ENCODE results near the gene SRPK1.
"Not testable (repeated sequence)": the region's sequence is repeated elsewhere in the genome, so short reads cannot be mapped to it uniquely, and the experiment has no call there.

SRPK1 gene

GRCh38 chr6:35942355-35942754 is 21.5 kb upstream of the SRPK1 start:
- H3K36me3 Mint-ChIP-seq (ENCODE audit: low read depth): no peaks in the 10 kb centered on the region
- H3K4me3 Mint-ChIP-seq: no peak overlapping the region
- H3K27ac Mint-ChIP-seq: no peak overlapping the region
- peaks cover 2% of the 10 kb centered on the region for H3K9me3 Mint-ChIP-seq
- DNase-seq: no peak
- no peaks in the 10 kb centered on the region for H3K4me1 Mint-ChIP-seq (ENCODE audit: low read depth)
- H3K27me3 Mint-ChIP-seq: no peaks in the 10 kb centered on the region

GRCh38 chr6:35941170-35941569 is 20.3 kb upstream of the SRPK1 start:
- not testable (repeated sequence) for H3K9me3 Mint-ChIP-seq; H3K4me3 Mint-ChIP-seq; H3K36me3 Mint-ChIP-seq (ENCODE audit: low read depth); DNase-seq; H3K27ac Mint-ChIP-seq; H3K27me3 Mint-ChIP-seq; H3K4me1 Mint-ChIP-seq (ENCODE audit: low read depth)

GRCh38 chr6:35940014-35940413 is 19.1 kb upstream of the SRPK1 start:
- H3K9me3 Mint-ChIP-seq; H3K36me3 Mint-ChIP-seq (ENCODE audit: low read depth); H3K4me3 Mint-ChIP-seq; H3K4me1 Mint-ChIP-seq (ENCODE audit: low read depth); DNase-seq; H3K27me3 Mint-ChIP-seq; H3K27ac Mint-ChIP-seq: not testable (repeated sequence)

- H3K36me3 Mint-ChIP-seq (ENCODE audit: low read depth); DNase-seq; H3K4me3 Mint-ChIP-seq; H3K27ac Mint-ChIP-seq; H3K9me3 Mint-ChIP-seq; H3K4me1 Mint-ChIP-seq (ENCODE audit: low read depth); H3K27me3 Mint-ChIP-seq: not testable (repeated sequence)
Measured at GRCh38 chr6:35939259-35939658, 18.4 kb upstream of the SRPK1 start.

GRCh38 chr6:35936681-35937359 is 15.9 kb upstream of the SRPK1 start:
- Mint-ChIP-seq H3K9me3 (peaks cover 5% of the 10 kb centered on the region), H3K36me3 (ENCODE audit: low read depth) (no peaks in the 10 kb centered on the region), H3K27ac (no peak overlapping the region), H3K27me3 (no peaks in the 10 kb centered on the region), H3K4me1 (ENCODE audit: low read depth) (peaks cover 4% of the 10 kb centered on the region), H3K4me3 (no peak overlapping the region)
- DNase-seq: no peak

- H3K4me1 Mint-ChIP-seq (ENCODE audit: low read depth): peaks cover 4% of the 10 kb centered on the region
- no peak overlapping the region for H3K4me3 Mint-ChIP-seq
- DNase-seq: no peak
- no peaks in the 10 kb centered on the region for H3K36me3 Mint-ChIP-seq (ENCODE audit: low read depth)
- no peaks in the 10 kb centered on the region for H3K27me3 Mint-ChIP-seq
- H3K27ac Mint-ChIP-seq: no peak overlapping the region
- peaks cover 2% of the 10 kb centered on the region for H3K9me3 Mint-ChIP-seq
Measured at GRCh38 chr6:35935469-35935868, 14.6 kb upstream of the SRPK1 start.

- H3K27ac Mint-ChIP-seq: no peak overlapping the region
- H3K27me3 Mint-ChIP-seq: no peaks in the 10 kb centered on the region
- H3K4me1 Mint-ChIP-seq (ENCODE audit: low read depth): peaks cover 4% of the 10 kb centered on the region
- no peak for DNase-seq
- no peak overlapping the region for H3K4me3 Mint-ChIP-seq
- peaks cover 2% of the 10 kb centered on the region for H3K9me3 Mint-ChIP-seq
- H3K36me3 Mint-ChIP-seq (ENCODE audit: low read depth): no peaks in the 10 kb centered on the region
Measured at GRCh38 chr6:35933844-35934243, 12.9 kb upstream of the SRPK1 start.

- DNase-seq; H3K9me3 Mint-ChIP-seq; H3K4me1 Mint-ChIP-seq (ENCODE audit: low read depth); H3K27me3 Mint-ChIP-seq; H3K36me3 Mint-ChIP-seq (ENCODE audit: low read depth): not testable (repeated sequence)
- Mint-ChIP-seq H3K4me3 (peak overlapping the region; percentile 41), H3K27ac (peak overlapping the region; percentile 42)
Measured at GRCh38 chr6:35931873-35932272, 11.0 kb upstream of the SRPK1 start.

- Mint-ChIP-seq H3K36me3 (ENCODE audit: low read depth) (no peaks in the 10 kb centered on the region), H3K27ac (no peak overlapping the region), H3K4me3 (no peak overlapping the region), H3K4me1 (ENCODE audit: low read depth) (peaks cover 4% of the 10 kb centered on the region), H3K27me3 (no peaks in the 10 kb centered on the region), H3K9me3 (no peaks in the 10 kb centered on the region)
- DNase-seq: no peak
Measured at GRCh38 chr6:35931120-35931561, 10.2 kb upstream of the SRPK1 start.

GRCh38 chr6:35929601-35930000 is 8.7 kb upstream of the SRPK1 start:
- no peaks in the 10 kb centered on the region for H3K36me3 Mint-ChIP-seq (ENCODE audit: low read depth)
- no peaks in the 10 kb centered on the region for H3K27me3 Mint-ChIP-seq
- no peaks in the 10 kb centered on the region for H3K9me3 Mint-ChIP-seq
- H3K27ac Mint-ChIP-seq: no peak overlapping the region
- DNase-seq: no peak
- peaks cover 10% of the 10 kb centered on the region for H3K4me1 Mint-ChIP-seq (ENCODE audit: low read depth)
- H3K4me3 Mint-ChIP-seq: no peak overlapping the region

GRCh38 chr6:35926509-35927215 is 5.8 kb upstream of the SRPK1 start:
- Mint-ChIP-seq H3K36me3 (ENCODE audit: low read depth) (no peaks in the 10 kb centered on the region), H3K27ac (no peak overlapping the region), H3K4me1 (ENCODE audit: low read depth) (peaks cover 21% of the 10 kb centered on the region), H3K4me3 (no peak overlapping the region), H3K27me3 (no peaks in the 10 kb centered on the region), H3K9me3 (no peaks in the 10 kb centered on the region)
- DNase-seq: no peak

- Mint-ChIP-seq H3K9me3 (no peaks in the 10 kb centered on the region), H3K36me3 (ENCODE audit: low read depth) (peaks cover 3% of the 10 kb centered on the region), H3K4me1 (ENCODE audit: low read depth) (peaks cover 25% of the 10 kb centered on the region), H3K27ac (no peak overlapping the region), H3K27me3 (no peaks in the 10 kb centered on the region), H3K4me3 (no peak overlapping the region)
- no peak for DNase-seq
Measured at GRCh38 chr6:35925961-35926360, 5.1 kb upstream of the SRPK1 start.

GRCh38 chr6:35924146-35924545 is 3.2 kb upstream of the SRPK1 start:
- peaks cover 26% of the 10 kb centered on the region for H3K4me1 Mint-ChIP-seq (ENCODE audit: low read depth)
- DNase-seq: no peak
- no peak overlapping the region for H3K27ac Mint-ChIP-seq
- H3K4me3 Mint-ChIP-seq: no peak overlapping the region
- H3K27me3 Mint-ChIP-seq: no peaks in the 10 kb centered on the region
- H3K9me3 Mint-ChIP-seq: no peaks in the 10 kb centered on the region
- peaks cover 14% of the 10 kb centered on the region for H3K36me3 Mint-ChIP-seq (ENCODE audit: low read depth)

- no peaks in the 10 kb centered on the region for H3K27me3 Mint-ChIP-seq
- no peaks in the 10 kb centered on the region for H3K9me3 Mint-ChIP-seq
- peak overlapping the region; percentile 95 for H3K4me3 Mint-ChIP-seq
- H3K27ac Mint-ChIP-seq: no peak overlapping the region
- no peak for DNase-seq
- peaks cover 46% of the 10 kb centered on the region for H3K4me1 Mint-ChIP-seq (ENCODE audit: low read depth)
- H3K36me3 Mint-ChIP-seq (ENCODE audit: low read depth): peaks cover 34% of the 10 kb centered on the region
Measured at GRCh38 chr6:35922139-35922554, 1.2 kb upstream of the SRPK1 start.
